ENCODE data around the gene PIK3R1. TPM values are rescaled to one million over a fixed set of nuclear protein-coding genes. Genes with fewer than 3 reads are reported as not detected.

PIK3R1 gene
- total and polyA plus RNA-seq, 2 experiments from 2014 or later = 5.9 to 9.8 TPM

DNA sequence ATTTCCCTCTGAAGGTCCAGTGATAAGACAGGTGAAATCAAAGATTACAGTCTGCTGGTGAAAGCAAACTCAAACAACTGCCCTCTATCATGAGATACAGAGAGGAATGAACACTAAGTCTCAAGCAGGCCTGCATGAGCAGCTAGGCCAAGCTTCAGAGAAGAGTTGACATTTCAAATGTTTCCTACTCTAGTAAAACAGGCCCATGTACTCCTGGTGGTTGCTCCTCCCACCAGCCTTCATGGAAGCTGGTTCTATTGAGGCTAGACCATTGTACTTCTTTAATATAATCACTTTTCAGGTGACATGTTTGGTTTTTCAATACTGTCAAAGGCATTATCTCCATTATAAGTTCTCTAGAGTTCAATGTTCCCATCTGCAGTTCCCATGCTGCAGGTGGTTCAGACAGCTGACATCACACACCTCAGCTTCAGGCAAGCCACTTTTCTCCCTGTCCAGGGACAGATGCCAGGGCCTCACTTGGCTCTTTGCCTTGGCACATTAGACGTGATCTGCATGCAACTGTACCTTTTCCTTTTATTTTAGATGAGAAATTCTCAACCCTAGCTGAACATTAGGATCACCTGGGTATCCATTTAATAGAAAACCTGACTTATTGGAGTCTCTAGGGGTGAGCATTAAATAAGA lies 89.8 kb downstream of the PIK3R1 start (continued):
- TF ChIP-seq CREB1 (CRISPR knock-in tag; IDR thresholded peaks at IDR 0.05; ENCODE audit: low read depth) (no peak), EZH2phosphoT487 (IDR thresholded peaks at IDR 0.05; ENCODE audit: unreplicated experiment) (no peak), ZNF331 (CRISPR knock-in tag; IDR thresholded peaks at IDR 0.05; ENCODE audit: low read depth) (no peak), JUNB (IDR thresholded peaks at IDR 0.05; ENCODE audit: unreplicated experiment) (no peak)
- TF ChIP-seq, protein P1, sequence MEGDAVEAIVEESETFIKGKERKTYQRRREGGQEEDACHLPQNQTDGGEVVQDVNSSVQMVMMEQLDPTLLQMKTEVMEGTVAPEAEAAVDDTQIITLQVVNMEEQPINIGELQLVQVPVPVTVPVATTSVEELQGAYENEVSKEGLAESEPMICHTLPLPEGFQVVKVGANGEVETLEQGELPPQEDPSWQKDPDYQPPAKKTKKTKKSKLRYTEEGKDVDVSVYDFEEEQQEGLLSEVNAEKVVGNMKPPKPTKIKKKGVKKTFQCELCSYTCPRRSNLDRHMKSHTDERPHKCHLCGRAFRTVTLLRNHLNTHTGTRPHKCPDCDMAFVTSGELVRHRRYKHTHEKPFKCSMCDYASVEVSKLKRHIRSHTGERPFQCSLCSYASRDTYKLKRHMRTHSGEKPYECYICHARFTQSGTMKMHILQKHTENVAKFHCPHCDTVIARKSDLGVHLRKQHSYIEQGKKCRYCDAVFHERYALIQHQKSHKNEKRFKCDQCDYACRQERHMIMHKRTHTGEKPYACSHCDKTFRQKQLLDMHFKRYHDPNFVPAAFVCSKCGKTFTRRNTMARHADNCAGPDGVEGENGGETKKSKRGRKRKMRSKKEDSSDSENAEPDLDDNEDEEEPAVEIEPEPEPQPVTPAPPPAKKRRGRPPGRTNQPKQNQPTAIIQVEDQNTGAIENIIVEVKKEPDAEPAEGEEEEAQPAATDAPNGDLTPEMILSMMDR (conservative IDR thresholded peaks at IDR 0.05; ENCODE audit: low read depth in 2 of 2) = no peak
- TF ChIP-seq, protein P2, sequence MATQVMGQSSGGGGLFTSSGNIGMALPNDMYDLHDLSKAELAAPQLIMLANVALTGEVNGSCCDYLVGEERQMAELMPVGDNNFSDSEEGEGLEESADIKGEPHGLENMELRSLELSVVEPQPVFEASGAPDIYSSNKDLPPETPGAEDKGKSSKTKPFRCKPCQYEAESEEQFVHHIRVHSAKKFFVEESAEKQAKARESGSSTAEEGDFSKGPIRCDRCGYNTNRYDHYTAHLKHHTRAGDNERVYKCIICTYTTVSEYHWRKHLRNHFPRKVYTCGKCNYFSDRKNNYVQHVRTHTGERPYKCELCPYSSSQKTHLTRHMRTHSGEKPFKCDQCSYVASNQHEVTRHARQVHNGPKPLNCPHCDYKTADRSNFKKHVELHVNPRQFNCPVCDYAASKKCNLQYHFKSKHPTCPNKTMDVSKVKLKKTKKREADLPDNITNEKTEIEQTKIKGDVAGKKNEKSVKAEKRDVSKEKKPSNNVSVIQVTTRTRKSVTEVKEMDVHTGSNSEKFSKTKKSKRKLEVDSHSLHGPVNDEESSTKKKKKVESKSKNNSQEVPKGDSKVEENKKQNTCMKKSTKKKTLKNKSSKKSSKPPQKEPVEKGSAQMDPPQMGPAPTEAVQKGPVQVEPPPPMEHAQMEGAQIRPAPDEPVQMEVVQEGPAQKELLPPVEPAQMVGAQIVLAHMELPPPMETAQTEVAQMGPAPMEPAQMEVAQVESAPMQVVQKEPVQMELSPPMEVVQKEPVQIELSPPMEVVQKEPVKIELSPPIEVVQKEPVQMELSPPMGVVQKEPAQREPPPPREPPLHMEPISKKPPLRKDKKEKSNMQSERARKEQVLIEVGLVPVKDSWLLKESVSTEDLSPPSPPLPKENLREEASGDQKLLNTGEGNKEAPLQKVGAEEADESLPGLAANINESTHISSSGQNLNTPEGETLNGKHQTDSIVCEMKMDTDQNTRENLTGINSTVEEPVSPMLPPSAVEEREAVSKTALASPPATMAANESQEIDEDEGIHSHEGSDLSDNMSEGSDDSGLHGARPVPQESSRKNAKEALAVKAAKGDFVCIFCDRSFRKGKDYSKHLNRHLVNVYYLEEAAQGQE (IDR thresholded peaks at IDR 0.05; ENCODE audit: unreplicated experiment) = no peak

DNA sequence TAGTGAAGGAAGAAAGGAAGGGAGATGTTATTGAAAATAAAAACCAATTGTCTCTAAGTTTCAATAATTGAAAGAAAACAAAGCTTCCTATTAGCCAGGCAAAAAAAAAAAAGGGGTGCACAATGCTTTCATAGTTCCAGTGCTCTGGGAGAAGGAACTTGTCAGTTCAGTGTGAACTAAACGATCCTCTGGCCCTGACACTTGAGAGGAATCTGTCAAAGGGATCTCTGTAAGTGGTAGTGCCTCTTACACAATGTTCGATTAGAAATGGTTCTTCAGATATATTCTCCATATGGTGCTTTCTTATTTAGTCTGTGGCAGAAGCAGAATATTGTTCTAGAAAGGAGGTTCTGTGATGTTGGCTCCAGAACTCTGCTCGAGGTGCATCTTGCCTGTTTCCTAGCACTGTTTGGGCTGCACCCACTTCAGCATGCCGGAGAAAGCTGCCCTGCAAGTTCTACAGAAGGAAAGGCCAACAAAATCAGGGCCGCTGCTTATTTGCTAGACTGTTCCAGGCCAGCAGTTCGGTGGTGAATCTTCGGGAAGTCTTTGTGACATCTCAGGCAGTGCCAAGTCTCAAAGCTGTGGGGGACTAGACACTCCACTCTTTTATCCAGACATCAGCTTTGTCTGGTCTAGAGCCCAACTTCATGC lies 90.9 kb downstream of the PIK3R1 start:
- no peak overlapping the region for H3K4me2 ChIP-seq
- H4K20me1 ChIP-seq (replicated peaks; ENCODE audit: insufficient read depth) = no peaks in the 10 kb centered on the region
- no peak overlapping the region for H3K4me3 Mint-ChIP-seq
- no peaks in the 10 kb centered on the region for H3K79me2 ChIP-seq (replicated peaks; ENCODE audit: insufficient read depth)
- H3K27me3 ChIP-seq (ENCODE audit: insufficient read depth) = no peaks in the 10 kb centered on the region
- H3K4me1 ChIP-seq (ENCODE audit: insufficient read depth) = no peaks in the 10 kb centered on the region
- no peaks in the 10 kb centered on the region for H3K4me1 Mint-ChIP-seq
- H3F3A ChIP-seq (replicated peaks; ENCODE audit: low read depth) = no peaks in the 10 kb centered on the region
- H3K9me3 Mint-ChIP-seq = no peaks in the 10 kb centered on the region
- peaks cover 2% of the 10 kb centered on the region; the same call in 1 of the 3 replicates for H3K36me3 Mint-ChIP-seq (ENCODE audit: low read depth)
- ATAC-seq = no peak
- no peak overlapping the region for H3K27ac ChIP-seq (ENCODE audit: low read depth)
- H3K27ac Mint-ChIP-seq = no peak overlapping the region
- peaks cover 2% of the 10 kb centered on the region for H3K27me3 Mint-ChIP-seq (ENCODE audit: insufficient read depth, low read depth, poor library complexity)
- no peak for DNase-seq (ENCODE audit: low spot score)
- no peak overlapping the region for H2AFZ ChIP-seq
- no peaks in the 10 kb centered on the region for H3K9me2 ChIP-seq (ENCODE audit: insufficient read depth)
- no peaks in the 10 kb centered on the region for H3K36me3 ChIP-seq (ENCODE audit: insufficient read depth)
- H3K4me3 ChIP-seq = no peak overlapping the region
- TF ChIP-seq EZH2 (IDR thresholded peaks at IDR 0.05; ENCODE audit: low read depth, unreplicated experiment) (no peak), STAT1 (IDR thresholded peaks at IDR 0.05; ENCODE audit: unreplicated experiment) (no peak), CREB1 (CRISPR knock-in tag; IDR thresholded peaks at IDR 0.05; ENCODE audit: low read depth) (no peak), ZNF331 (CRISPR knock-in tag; IDR thresholded peaks at IDR 0.05; ENCODE audit: low read depth) (no peak), EZH2phosphoT487 (IDR thresholded peaks at IDR 0.05; ENCODE audit: unreplicated experiment) (no peak)
- TF ChIP-seq, protein P1 (conservative IDR thresholded peaks at IDR 0.05; ENCODE audit: low read depth in 2 of 2) = no peak
